IPS-18a (cell line): ENCODE measurements around the gene ZNF397.

ENCODE experiments used
- H3K27ac ChIP-seq: one replicate; pipeline ENCODE4 v1.5.1; 2013; ENCODE audit warnings: low read length
- H3K27me3 ChIP-seq: one replicate; pipeline ENCODE4 v1.6.1; 2013; ENCODE audit warnings: mild to moderate bottlenecking, low read length; ENCODE audit not compliant: control insufficient read depth, insufficient read depth
- H3K36me3 ChIP-seq: one replicate; pipeline ENCODE4 v1.6.1; 2013; ENCODE audit warnings: low read depth, low read length; ENCODE audit not compliant: control insufficient read depth
- H3K4me1 ChIP-seq: one replicate; pipeline ENCODE4 v1.6.1; 2013; ENCODE audit warnings: low read depth, low read length; ENCODE audit not compliant: control insufficient read depth
- H3K4me3 ChIP-seq: one replicate; pipeline ENCODE4 v1.5.1; 2013; ENCODE audit warnings: low read length
- H3K9ac ChIP-seq: one replicate; pipeline ENCODE4 v1.6.1; 2013; ENCODE audit warnings: mild to moderate bottlenecking, low read length, moderate library complexity
- H3K9me3 ChIP-seq: one replicate; pipeline ENCODE4 v1.6.1; 2013; ENCODE audit warnings: low read depth, low read length; ENCODE audit not compliant: control insufficient read depth

The ZNF397 gene

DNA sequence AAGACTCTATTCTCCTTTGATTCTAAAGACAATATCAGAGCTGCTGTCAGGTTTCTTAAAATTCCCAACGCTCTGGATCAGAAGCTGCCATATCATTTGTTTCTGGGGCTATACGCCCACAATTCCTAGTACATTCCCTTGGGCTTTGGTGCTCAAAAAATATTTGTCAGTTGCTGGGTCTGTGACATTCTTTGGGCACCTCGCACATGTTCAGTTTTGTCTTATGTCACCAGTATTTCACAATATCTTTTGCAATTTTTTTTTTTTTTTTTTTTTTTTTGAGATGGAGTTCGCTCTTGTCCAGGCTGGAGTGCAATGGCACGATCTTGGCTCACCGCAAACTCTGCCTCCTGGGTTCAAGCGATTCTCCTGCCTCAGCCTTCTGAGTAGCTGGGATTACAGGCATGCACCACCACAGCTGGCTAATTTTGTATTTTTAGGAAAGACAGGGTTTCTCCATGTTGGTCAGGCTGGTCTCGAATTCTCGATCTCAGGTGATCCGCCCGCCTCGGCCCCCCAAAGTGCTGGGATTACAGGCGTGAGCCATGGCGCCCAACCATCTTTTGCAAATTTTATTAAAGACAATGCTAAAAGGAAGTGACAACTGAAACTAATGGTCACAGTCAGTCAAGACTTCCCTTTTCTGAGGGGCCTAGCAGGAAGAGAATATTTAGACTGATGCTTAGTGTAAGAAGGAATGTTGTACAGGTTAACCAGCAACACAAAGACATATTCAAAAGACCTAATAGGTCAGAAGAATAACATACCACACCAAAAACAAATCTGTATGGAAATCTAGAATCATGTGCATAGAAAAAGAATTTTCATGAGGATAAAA, 6.8 kb downstream of the ZNF397 start:
- no peak overlapping the region for H3K4me3 ChIP-seq
- H3K27ac ChIP-seq: no peak overlapping the region
- peaks cover 69% of the 10 kb centered on the region for H3K36me3 ChIP-seq
- no peaks in the 10 kb centered on the region for H3K9me3 ChIP-seq
- no peak overlapping the region for H3K9ac ChIP-seq
- no peaks in the 10 kb centered on the region for H3K27me3 ChIP-seq
- no peaks in the 10 kb centered on the region for H3K4me1 ChIP-seq

DNA sequence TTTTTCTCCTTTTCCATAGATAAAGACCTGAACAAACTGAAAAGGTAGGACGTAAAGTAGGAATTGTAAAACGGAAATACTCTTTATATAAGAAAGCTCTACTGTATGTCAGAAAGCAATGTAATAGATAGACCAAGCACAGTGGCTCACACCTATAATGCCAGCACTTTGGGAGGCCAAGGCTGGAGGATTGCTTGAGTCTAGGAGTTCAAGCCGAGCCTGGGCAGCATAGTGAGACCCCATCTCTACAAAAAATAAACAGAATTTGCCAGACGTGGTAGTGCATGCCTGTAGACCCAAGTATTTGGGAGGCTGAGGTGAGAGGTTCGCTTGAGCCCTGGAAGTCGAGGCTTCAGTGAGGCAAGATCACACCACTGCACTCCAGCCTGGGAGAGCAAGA, 7.6 kb downstream of the ZNF397 start:
- Histone ChIP-seq H3K27ac (no peak overlapping the region), H3K4me3 (no peak overlapping the region), H3K4me1 (no peaks in the 10 kb centered on the region), H3K9ac (no peak overlapping the region), H3K27me3 (no peaks in the 10 kb centered on the region), H3K36me3 (peaks cover 61% of the 10 kb centered on the region), H3K9me3 (no peaks in the 10 kb centered on the region)

DNA sequence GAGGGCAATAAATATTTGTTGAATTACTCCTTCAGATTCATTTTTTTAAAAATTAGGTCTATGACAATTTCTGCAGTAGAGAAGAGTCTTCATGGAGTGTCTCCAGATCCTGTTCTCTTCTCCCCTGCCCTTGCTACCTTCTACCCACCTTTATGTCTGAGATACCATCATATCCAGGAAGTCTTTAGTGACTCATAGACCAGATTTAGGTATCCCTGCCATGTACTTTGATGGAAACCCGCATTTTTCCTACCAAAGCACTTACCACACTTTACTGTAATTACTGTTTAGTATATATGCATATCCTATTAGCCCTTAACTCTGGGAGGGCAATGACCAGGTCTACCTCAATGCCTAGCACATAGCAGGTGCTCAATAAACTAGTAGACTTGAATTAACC, 11.6 kb downstream of the ZNF397 start:
- Histone ChIP-seq H3K36me3 (peaks cover 22% of the 10 kb centered on the region), H3K9me3 (peaks cover 3% of the 10 kb centered on the region)

DNA sequence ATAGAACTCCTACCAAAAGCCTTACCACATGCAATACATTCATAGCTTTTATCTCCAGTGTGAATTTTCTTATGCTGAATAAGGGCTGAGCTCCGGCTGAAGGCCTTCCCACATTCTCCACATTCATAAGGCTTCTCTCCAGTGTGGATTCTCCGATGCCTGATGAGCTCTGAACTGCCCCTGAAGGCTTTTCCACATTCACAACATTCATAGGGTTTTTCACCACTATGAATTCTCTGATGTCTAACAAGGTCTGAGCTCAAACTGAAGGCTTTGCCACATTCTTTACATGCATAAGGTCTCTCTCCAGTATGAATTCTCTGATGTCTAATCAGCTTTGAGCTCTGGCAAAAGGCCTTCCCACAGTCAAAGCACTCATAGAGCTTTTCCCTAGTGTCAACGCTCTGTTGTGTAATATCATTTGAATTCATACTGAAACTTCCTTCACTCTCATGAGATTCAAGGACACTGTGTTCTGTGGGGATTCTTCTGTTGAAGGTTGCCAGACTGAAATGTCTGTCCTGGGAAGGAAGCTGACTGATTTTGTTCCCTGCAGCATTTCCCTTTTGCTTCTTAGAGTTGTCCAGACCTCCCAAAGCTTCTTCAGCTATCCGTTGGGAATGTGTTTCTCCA, 12.9 kb downstream of the ZNF397 start:
- Histone ChIP-seq H3K9me3 (peaks cover 3% of the 10 kb centered on the region), H3K4me1 (no peaks in the 10 kb centered on the region), H3K9ac (no peak overlapping the region), H3K36me3 (peaks cover 11% of the 10 kb centered on the region), H3K27ac (no peak overlapping the region), H3K27me3 (no peaks in the 10 kb centered on the region), H3K4me3 (no peak overlapping the region)

More for the DNA sequence above, 11.6 kb downstream of the ZNF397 start:
- no peak overlapping the region for H3K27ac ChIP-seq
- H3K27me3 ChIP-seq: no peaks in the 10 kb centered on the region
- no peaks in the 10 kb centered on the region for H3K4me1 ChIP-seq
- H3K4me3 ChIP-seq: no peak overlapping the region
- H3K9ac ChIP-seq: no peak overlapping the region

DNA sequence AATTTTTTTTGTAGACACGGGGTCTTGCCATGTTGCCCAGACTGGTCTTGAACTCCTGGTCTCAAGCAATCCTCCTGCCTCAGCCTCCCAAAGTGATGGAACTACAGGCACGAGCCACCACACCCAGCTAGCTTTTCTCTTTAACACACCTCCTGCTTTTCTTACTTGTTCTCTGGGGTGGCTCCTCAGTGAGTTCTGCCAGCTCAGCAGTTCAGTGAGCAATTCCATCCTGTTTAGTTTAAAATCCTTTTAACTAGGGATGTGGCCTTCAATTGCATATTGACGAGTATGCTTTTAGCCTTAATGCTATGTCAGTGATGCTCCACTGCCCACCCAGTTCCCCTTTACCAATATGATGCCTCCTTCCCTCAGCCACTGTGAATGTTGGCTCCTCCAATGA, 16.1 kb downstream of the ZNF397 start:
- no peaks in the 10 kb centered on the region for H3K36me3 ChIP-seq
- H3K4me3 ChIP-seq: no peak overlapping the region
- peaks cover 3% of the 10 kb centered on the region for H3K9me3 ChIP-seq
- H3K27me3 ChIP-seq: no peaks in the 10 kb centered on the region
- H3K27ac ChIP-seq: no peak overlapping the region
- H3K4me1 ChIP-seq: no peaks in the 10 kb centered on the region
- no peak overlapping the region for H3K9ac ChIP-seq

DNA sequence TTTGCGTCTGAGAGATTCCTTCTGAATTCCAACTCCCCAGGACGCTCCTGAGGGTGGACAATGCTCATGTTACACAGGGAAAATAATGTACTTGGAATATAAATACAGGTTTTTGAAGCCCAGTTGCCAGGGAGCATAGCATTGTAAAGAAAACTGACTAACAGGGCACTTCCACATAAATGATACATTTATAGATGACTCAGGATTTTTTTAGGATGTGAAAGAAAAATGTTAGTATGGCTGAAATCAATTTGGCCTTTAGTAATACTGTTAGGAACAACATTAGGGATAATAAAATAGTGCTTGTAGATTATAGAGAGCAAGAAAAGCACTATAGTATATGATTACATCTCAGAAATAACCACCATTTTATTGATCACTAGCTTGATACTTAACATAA, 23.6 kb downstream of the ZNF397 start:
- H3K27ac ChIP-seq: no peak overlapping the region
- no peaks in the 10 kb centered on the region for H3K9me3 ChIP-seq
- no peak overlapping the region for H3K9ac ChIP-seq
- H3K27me3 ChIP-seq: no peaks in the 10 kb centered on the region
- H3K36me3 ChIP-seq: peaks cover 7% of the 10 kb centered on the region
- H3K4me3 ChIP-seq: no peak overlapping the region
- peaks cover 3% of the 10 kb centered on the region for H3K4me1 ChIP-seq

DNA sequence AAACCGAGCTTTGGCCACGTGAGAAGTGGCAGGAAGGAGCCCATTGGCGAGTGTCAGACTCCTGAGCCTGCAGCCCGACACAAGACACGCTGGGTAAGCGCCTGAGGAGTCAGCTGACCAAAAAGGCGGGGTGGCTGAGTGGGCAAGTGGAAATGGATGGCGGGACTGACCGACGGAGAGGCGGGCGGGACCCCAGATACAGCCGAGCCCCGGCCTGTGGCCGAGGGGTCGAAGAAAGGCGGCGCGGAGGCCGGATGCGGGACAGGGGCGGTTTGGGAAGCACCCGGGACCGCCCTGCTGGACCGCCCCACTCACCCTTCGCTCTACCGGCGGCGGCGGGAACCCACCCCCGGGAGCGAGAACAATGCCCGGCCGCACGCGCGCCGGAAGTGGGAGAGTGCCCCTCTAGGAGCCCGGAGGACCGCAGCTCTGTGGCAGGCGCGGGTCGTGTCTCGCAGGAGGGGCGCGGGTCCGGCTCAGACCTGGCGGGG, 26.4 kb downstream of the ZNF397 start:
- H3K27ac ChIP-seq: no peak overlapping the region
- H3K9ac ChIP-seq: no peak overlapping the region
- no peak overlapping the region for H3K4me3 ChIP-seq

DNA sequence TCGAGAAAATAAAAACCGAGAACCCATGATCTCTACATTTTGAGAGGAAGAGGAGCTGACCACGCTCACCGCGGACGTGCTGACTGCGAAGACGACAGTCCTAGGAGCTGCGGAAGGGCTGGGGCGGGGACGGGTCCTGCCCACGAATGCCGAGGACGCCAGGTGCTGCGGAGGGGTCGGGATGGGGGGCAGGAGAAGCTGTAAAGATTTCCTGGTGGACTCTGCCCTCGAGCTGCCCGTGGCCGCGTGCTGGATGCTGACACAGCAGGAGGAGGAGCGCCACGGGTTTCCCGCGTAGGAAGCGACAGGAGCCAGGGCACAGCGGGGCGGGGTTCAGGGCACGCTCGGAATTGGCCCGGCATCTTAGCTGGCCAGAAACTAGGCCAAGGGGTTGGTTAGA, 27.0 kb downstream of the ZNF397 start:
- H3K9me3 ChIP-seq: no peaks in the 10 kb centered on the region
- no peak overlapping the region for H3K9ac ChIP-seq
- H3K4me3 ChIP-seq: no peak overlapping the region
- H3K27me3 ChIP-seq: no peaks in the 10 kb centered on the region
- no peak overlapping the region for H3K27ac ChIP-seq
- H3K4me1 ChIP-seq: peaks cover 3% of the 10 kb centered on the region
- peaks cover under 1% of the 10 kb centered on the region for H3K36me3 ChIP-seq

More for the DNA sequence above, 26.4 kb downstream of the ZNF397 start:
- no peaks in the 10 kb centered on the region for H3K9me3 ChIP-seq
- H3K36me3 ChIP-seq: peaks cover 7% of the 10 kb centered on the region
- H3K27me3 ChIP-seq: no peaks in the 10 kb centered on the region
- peaks cover 3% of the 10 kb centered on the region for H3K4me1 ChIP-seq

DNA sequence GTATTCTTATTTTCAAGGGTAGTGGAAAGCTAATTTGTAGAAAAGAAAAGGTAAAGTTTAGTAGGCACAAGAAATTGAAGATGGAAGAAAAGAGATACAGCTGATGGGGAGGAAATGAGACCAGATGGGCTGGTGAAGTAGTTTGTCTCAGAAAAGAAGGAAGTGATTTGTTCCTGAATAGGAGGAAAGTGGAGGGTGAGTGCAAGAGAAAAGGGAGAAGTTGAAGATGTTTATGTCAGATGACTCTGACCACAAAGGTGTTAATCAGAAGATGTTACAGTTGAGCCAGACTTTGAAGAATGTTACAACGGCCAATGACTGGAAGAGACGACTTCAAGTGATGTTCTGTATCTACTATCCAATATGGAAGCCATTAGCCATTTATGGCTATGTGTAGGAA, 28.0 kb downstream of the ZNF397 start:
- H3K4me1 ChIP-seq: peaks cover 3% of the 10 kb centered on the region
- H3K4me3 ChIP-seq: no peak overlapping the region

DNA sequence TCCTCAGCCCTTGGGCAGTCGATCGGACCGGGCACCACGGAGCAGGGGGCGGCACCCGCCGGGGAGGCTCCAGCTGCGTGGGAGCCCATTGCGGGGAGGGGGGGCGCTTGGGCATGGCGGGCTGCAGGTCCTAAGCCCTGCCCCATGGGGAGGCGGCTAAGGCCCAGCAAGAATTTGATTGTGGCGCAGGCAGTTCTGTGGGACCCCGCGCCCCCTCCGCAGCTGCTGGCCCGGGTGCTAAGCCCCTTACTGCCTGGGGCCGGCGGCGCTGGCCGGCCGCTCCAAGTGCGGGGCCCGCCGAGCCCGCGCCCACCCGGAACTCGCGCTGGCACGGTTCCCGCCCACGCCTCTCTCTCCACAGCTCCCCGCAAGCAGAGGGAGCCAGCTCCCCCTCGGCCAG, 30.8 kb downstream of the ZNF397 start:
- H3K27ac ChIP-seq: no peak overlapping the region
- no peaks in the 10 kb centered on the region for H3K36me3 ChIP-seq
- no peak overlapping the region for H3K9ac ChIP-seq
- H3K27me3 ChIP-seq: no peaks in the 10 kb centered on the region
- no peaks in the 10 kb centered on the region for H3K4me1 ChIP-seq
- H3K9me3 ChIP-seq: no peaks in the 10 kb centered on the region
- no peak overlapping the region for H3K4me3 ChIP-seq

More for the DNA sequence above, 28.0 kb downstream of the ZNF397 start:
- H3K9me3 ChIP-seq: no peaks in the 10 kb centered on the region
- no peaks in the 10 kb centered on the region for H3K27me3 ChIP-seq
- no peaks in the 10 kb centered on the region for H3K36me3 ChIP-seq
- H3K9ac ChIP-seq: no peak overlapping the region
- no peak overlapping the region for H3K27ac ChIP-seq

DNA sequence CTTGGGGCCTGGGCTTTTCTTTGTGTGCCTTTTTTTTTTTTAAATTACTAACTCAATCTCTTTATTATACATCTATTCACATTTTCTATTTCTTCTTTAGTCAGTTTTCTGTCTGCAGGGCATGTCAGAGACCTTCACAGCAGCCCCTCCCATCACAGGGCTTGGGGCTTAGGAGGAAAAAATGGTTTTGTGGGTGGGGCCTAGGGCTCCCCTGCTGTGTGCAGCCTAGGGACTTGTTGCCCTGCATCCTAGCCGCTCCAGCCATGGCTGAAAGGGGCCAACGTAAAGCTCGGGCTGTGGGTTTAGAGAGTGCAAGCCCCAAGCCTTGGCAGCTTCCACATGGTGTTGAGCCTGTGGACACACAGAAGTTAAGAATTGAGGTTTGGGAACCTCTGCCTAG, 35.4 kb downstream of the ZNF397 start:
- H3K36me3 ChIP-seq: no peaks in the 10 kb centered on the region
- no peak overlapping the region for H3K9ac ChIP-seq
- H3K4me1 ChIP-seq: no peaks in the 10 kb centered on the region
- H3K27ac ChIP-seq: no peak overlapping the region
- no peaks in the 10 kb centered on the region for H3K27me3 ChIP-seq
- H3K9me3 ChIP-seq: no peaks in the 10 kb centered on the region
- H3K4me3 ChIP-seq: no peak overlapping the region

DNA sequence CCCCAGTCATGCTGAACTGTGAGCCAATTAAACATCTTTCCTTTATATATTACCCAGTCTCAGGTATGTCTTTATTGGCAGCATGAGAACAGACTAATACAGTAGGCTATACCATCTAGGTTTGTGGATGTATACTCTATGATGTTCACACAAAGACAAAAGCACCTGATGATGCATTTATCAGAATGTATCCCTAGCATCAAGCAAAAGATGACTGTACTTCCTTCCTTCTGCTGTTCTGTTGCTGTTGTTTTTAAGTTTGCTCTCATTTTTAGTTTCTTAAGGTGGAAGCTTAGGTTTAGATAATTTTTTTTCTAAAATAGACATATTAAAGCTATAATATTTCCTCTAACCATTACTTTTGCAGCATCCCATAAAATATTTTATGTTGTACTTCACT, 36.8 kb downstream of the ZNF397 start:
- H3K4me1 ChIP-seq: no peaks in the 10 kb centered on the region
- no peak overlapping the region for H3K4me3 ChIP-seq
- no peak overlapping the region for H3K27ac ChIP-seq
- H3K27me3 ChIP-seq: no peaks in the 10 kb centered on the region
- H3K36me3 ChIP-seq: no peaks in the 10 kb centered on the region
- no peak overlapping the region for H3K9ac ChIP-seq
- H3K9me3 ChIP-seq: no peaks in the 10 kb centered on the region
